Measurements from ENCODE around the gene SORCS2.

Gene SORCS2

GRCh38 chr4:7754565-7755262, 562.4 kb downstream of the SORCS2 start:
- no peak overlapping the region for H3K4me3 ChIP-seq (ENCODE audit: low read depth, low read length)
- ChIA-PET POLR2A (no interaction called here), CTCF (no interaction called here)
- H3K27ac ChIP-seq (ENCODE audit: extremely low read depth, low read depth, low read length), result no peak overlapping the region
- no peaks in the 10 kb centered on the region; the same call in 1 of the 2 replicates for H3K4me1 ChIP-seq (ENCODE audit: control insufficient read depth, insufficient read depth, low read length)
- H3K9me3 ChIP-seq (ENCODE audit: control insufficient read depth, insufficient read depth, low read depth, low read length), result no peaks in the 10 kb centered on the region
- TF ChIP-seq ZNF366 (tag by site-specific recombination; conservative IDR thresholded peaks at IDR 0.05) (no peak), ZNF549 (tag by site-specific recombination; IDR thresholded peaks at IDR 0.05) (no peak), MYNN (tag by site-specific recombination; IDR thresholded peaks at IDR 0.05; ENCODE audit: borderline replicate concordance) (no peak), OSR2 (tag by site-specific recombination; IDR thresholded peaks at IDR 0.05) (no peak), ZNF561 (tag by site-specific recombination; IDR thresholded peaks at IDR 0.05; ENCODE audit: borderline replicate concordance) (no peak)
- no peaks in the 10 kb centered on the region for H3K36me3 ChIP-seq (ENCODE audit: control insufficient read depth in 2 of 2, insufficient read depth in 1 of 2, low read length in 2 of 2)

GRCh38 chr4:7755561-7755960, 563.2 kb downstream of the SORCS2 start:
- no peaks in the 10 kb centered on the region for H3K9me3 ChIP-seq (ENCODE audit: control insufficient read depth, insufficient read depth, low read depth, low read length)
- CTCF ChIA-PET, result no interaction called here
- POLR2A ChIA-PET, result no interaction called here
- no peaks in the 10 kb centered on the region for H3K36me3 ChIP-seq (ENCODE audit: control insufficient read depth in 2 of 2, insufficient read depth in 1 of 2, low read length in 2 of 2)
- no peaks in the 10 kb centered on the region; the same call in 1 of the 2 replicates for H3K4me1 ChIP-seq (ENCODE audit: control insufficient read depth, insufficient read depth, low read length)
- no peak overlapping the region for H3K4me3 ChIP-seq (ENCODE audit: low read depth, low read length)
- TF ChIP-seq WT1 (tag by site-specific recombination; IDR thresholded peaks at IDR 0.05) (no peak), ZIC2 (tag by site-specific recombination; IDR thresholded peaks at IDR 0.05) (peak; percentile 60), ZNF239 (tag by site-specific recombination; IDR thresholded peaks at IDR 0.05) (no peak), ZNF621 (tag by site-specific recombination; IDR thresholded peaks at IDR 0.05) (no peak), SETDB1 (IDR thresholded peaks at IDR 0.05; ENCODE audit: insufficient read length, low read length) (no peak)
- H3K27ac ChIP-seq (ENCODE audit: extremely low read depth, low read depth, low read length), result no peak overlapping the region

GRCh38 chr4:7756071-7756470, 563.7 kb downstream of the SORCS2 start:
- CTCF ChIA-PET, result no interaction called here
- H3K36me3 ChIP-seq (ENCODE audit: control insufficient read depth in 2 of 2, insufficient read depth in 1 of 2, low read length in 2 of 2), result no peaks in the 10 kb centered on the region
- TF ChIP-seq SETDB1 (IDR thresholded peaks at IDR 0.05; ENCODE audit: insufficient read length, low read length) (no peak), ZBTB10 (tag by site-specific recombination; IDR thresholded peaks at IDR 0.05) (no peak), ZNF140 (tag by site-specific recombination; IDR thresholded peaks at IDR 0.05) (no peak), OVOL3 (tag by site-specific recombination; IDR thresholded peaks at IDR 0.05) (no peak), ZIC2 (tag by site-specific recombination; IDR thresholded peaks at IDR 0.05) (no peak), ZNF248 (tag by site-specific recombination; IDR thresholded peaks at IDR 0.05) (no peak), KLF8 (tag by site-specific recombination; IDR thresholded peaks at IDR 0.05) (no peak), ZNF274 (IDR thresholded peaks at IDR 0.05; ENCODE audit: low read length) (no peak), ZNF274 (tag by site-specific recombination; IDR thresholded peaks at IDR 0.05; ENCODE audit: borderline replicate concordance) (no peak), ZBTB48 (tag by site-specific recombination; IDR thresholded peaks at IDR 0.05) (no peak), ZNF843 (tag by site-specific recombination; IDR thresholded peaks at IDR 0.05) (no peak), ZNF121 (tag by site-specific recombination; IDR thresholded peaks at IDR 0.05) (no peak), TRIM28 (IDR thresholded peaks at IDR 0.05; ENCODE audit: borderline replicate concordance, low read length) (no peak), SALL2 (tag by site-specific recombination; IDR thresholded peaks at IDR 0.05; ENCODE audit: borderline replicate concordance) (no peak), SP3 (tag by site-specific recombination; IDR thresholded peaks at IDR 0.05) (no peak), ZNF26 (tag by site-specific recombination; IDR thresholded peaks at IDR 0.05) (no peak), ZNF701 (tag by site-specific recombination; IDR thresholded peaks at IDR 0.05) (no peak), IKZF3 (tag by site-specific recombination; IDR thresholded peaks at IDR 0.05) (no peak), ZNF394 (tag by site-specific recombination; IDR thresholded peaks at IDR 0.05; ENCODE audit: borderline replicate concordance) (no peak)
- no peaks in the 10 kb centered on the region for H3K9me3 ChIP-seq (ENCODE audit: control insufficient read depth, insufficient read depth, low read depth, low read length)
- no peak overlapping the region for H3K27ac ChIP-seq (ENCODE audit: extremely low read depth, low read depth, low read length)
- H3K4me1 ChIP-seq (ENCODE audit: control insufficient read depth, insufficient read depth, low read length), result no peaks in the 10 kb centered on the region; the same call in 1 of the 2 replicates
- POLR2A ChIA-PET, result no interaction called here
- H3K4me3 ChIP-seq (ENCODE audit: low read depth, low read length), result no peak overlapping the region

Data from HEK293 (cell line).